ENCODE results near the gene TPBGL. TPM values are rescaled to one million over a fixed set of nuclear protein-coding genes. Genes with fewer than 3 reads are reported as not detected.

TPBGL gene
- total RNA-seq, 1 experiment from 2014 or later = not detected

- ChIA-PET CTCF (no interaction called here), POLR2A (ENCODE audit: unreplicated experiment) (no interaction called here)
Measured at GRCh38 chr11:75193711-75194110, 46.9 kb upstream of the TPBGL start.

GRCh38 chr11:75194147-75194546, 46.4 kb upstream of the TPBGL start:
- no peaks in the 10 kb centered on the region for H4K20me1 ChIP-seq (ENCODE audit: insufficient read depth)
- no peaks in the 10 kb centered on the region for H3K9me2 ChIP-seq (ENCODE audit: insufficient read depth)
- CTCF ChIA-PET = no interaction called here
- H3K27ac ChIP-seq = no peak overlapping the region
- POLR2A ChIA-PET (ENCODE audit: unreplicated experiment) = no interaction called here
- H3K4me1 ChIP-seq (replicated peaks; ENCODE audit: insufficient read depth) = no peaks in the 10 kb centered on the region
- no peaks in the 10 kb centered on the region for H3K79me2 ChIP-seq (ENCODE audit: low read depth)
- no TSS peak for BruUV-seq (replicated peaks)
- no peak for DNase-seq
- intact Hi-C loops (cut with micrococcal nuclease; ENCODE audit: unreplicated experiment) = no loop called here
- H3K36me3 ChIP-seq (ENCODE audit: low read depth) = no peaks in the 10 kb centered on the region
- no peak overlapping the region for H2AFZ ChIP-seq
- H3K27me3 ChIP-seq (ENCODE audit: insufficient read depth, low read depth) = peaks cover 86% of the 10 kb centered on the region
- H3K9me3 ChIP-seq (ENCODE audit: insufficient read depth, low read depth) = no peaks in the 10 kb centered on the region
- TF ChIP-seq CTCF (conservative IDR thresholded peaks at IDR 0.05) (no peak), EZH2 (IDR thresholded peaks at IDR 0.05; ENCODE audit: low read depth) (no peak)
- H3F3A ChIP-seq (ENCODE audit: insufficient read depth, low read depth) = no peaks in the 10 kb centered on the region
- H3K4me2 ChIP-seq = no peak overlapping the region
- no peak overlapping the region for H3K4me3 ChIP-seq

More at GRCh38 chr11:75193711-75194110, 46.9 kb upstream of the TPBGL start:
- Histone ChIP-seq H4K20me1 (ENCODE audit: insufficient read depth) (no peaks in the 10 kb centered on the region), H3K27ac (no peak overlapping the region), H3K9me2 (ENCODE audit: insufficient read depth) (no peaks in the 10 kb centered on the region), H3K27me3 (ENCODE audit: insufficient read depth, low read depth) (peaks cover 86% of the 10 kb centered on the region), H3K4me1 (replicated peaks; ENCODE audit: insufficient read depth) (no peaks in the 10 kb centered on the region), H2AFZ (no peak overlapping the region), H3K36me3 (ENCODE audit: low read depth) (no peaks in the 10 kb centered on the region), H3K79me2 (ENCODE audit: low read depth) (no peaks in the 10 kb centered on the region), H3K4me3 (no peak overlapping the region), H3K9me3 (ENCODE audit: insufficient read depth, low read depth) (no peaks in the 10 kb centered on the region), H3F3A (ENCODE audit: insufficient read depth, low read depth) (no peaks in the 10 kb centered on the region), H3K4me2 (no peak overlapping the region)
- TF ChIP-seq CTCF (conservative IDR thresholded peaks at IDR 0.05) (no peak), EZH2 (IDR thresholded peaks at IDR 0.05; ENCODE audit: low read depth) (no peak)
- no TSS peak for BruUV-seq (replicated peaks)
- DNase-seq = no peak
- intact Hi-C loops (cut with micrococcal nuclease; ENCODE audit: unreplicated experiment) = no loop called here

GRCh38 chr11:75195167-75195962, 45.2 kb upstream of the TPBGL start:
- BruUV-seq (replicated peaks) = no TSS peak
- no peak overlapping the region for H2AFZ ChIP-seq
- H3F3A ChIP-seq (ENCODE audit: insufficient read depth, low read depth) = no peaks in the 10 kb centered on the region
- H3K4me2 ChIP-seq = no peak overlapping the region
- no peaks in the 10 kb centered on the region for H3K4me1 ChIP-seq (replicated peaks; ENCODE audit: insufficient read depth)
- DNase-seq = no peak
- TF ChIP-seq CTCF (conservative IDR thresholded peaks at IDR 0.05) (no peak), EZH2 (IDR thresholded peaks at IDR 0.05; ENCODE audit: low read depth) (no peak)
- no peaks in the 10 kb centered on the region for H3K36me3 ChIP-seq (ENCODE audit: low read depth)
- no peaks in the 10 kb centered on the region for H3K9me3 ChIP-seq (ENCODE audit: insufficient read depth, low read depth)
- no peak overlapping the region for H3K27ac ChIP-seq
- H3K4me3 ChIP-seq = no peak overlapping the region
- peaks cover 89% of the 10 kb centered on the region for H3K27me3 ChIP-seq (ENCODE audit: insufficient read depth, low read depth)
- H3K9me2 ChIP-seq (ENCODE audit: insufficient read depth) = no peaks in the 10 kb centered on the region
- H4K20me1 ChIP-seq (ENCODE audit: insufficient read depth) = no peaks in the 10 kb centered on the region
- POLR2A ChIA-PET (ENCODE audit: unreplicated experiment) = no interaction called here
- intact Hi-C loops (cut with micrococcal nuclease; ENCODE audit: unreplicated experiment) = no loop called here
- no peaks in the 10 kb centered on the region for H3K79me2 ChIP-seq (ENCODE audit: low read depth)
- CTCF ChIA-PET = interaction anchor here (0.7 kb wide), 1 partner anchor 577 kb away, joined by 16 read pairs; no protein-coding TSS in a partner anchor

All from PC-9 (cell line).